Stimulated activated naive CD8-positive, alpha-beta T cell treated with anti-CD3 and anti-CD28 coated beads, Interleukin-15, Interleukin-2, amounts not matched to agents 100 ng/mL and 50 ng/mL, for 24 hours (primary cell): ENCODE data around the gene CCDC171.
"Not testable (repeated sequence)": the region's sequence is repeated elsewhere in the genome, so short reads cannot be mapped to it uniquely, and the experiment has no call there.

Experiments
- H3K27ac Mint-ChIP-seq: one replicate; pipeline ENCODE4 v1.8.0; 2021; ENCODE audit warnings: mild to moderate bottlenecking, mixed read lengths
- H3K27me3 Mint-ChIP-seq: one replicate; pipeline ENCODE4 v1.8.0; 2021; ENCODE audit warnings: mixed read lengths
- H3K36me3 Mint-ChIP-seq: one replicate; pipeline ENCODE4 v1.8.0; 2021; ENCODE audit warnings: low read depth, mixed read lengths
- H3K4me1 Mint-ChIP-seq: one replicate; pipeline ENCODE4 v1.8.0; 2021; ENCODE audit warnings: low read depth, mixed read lengths
- H3K4me3 Mint-ChIP-seq: one replicate; pipeline ENCODE4 v1.8.0; 2021; ENCODE audit warnings: mild to moderate bottlenecking, mixed read lengths
- H3K9me3 Mint-ChIP-seq: one replicate; pipeline ENCODE4 v1.8.0; 2021; ENCODE audit warnings: mixed read lengths

The CCDC171 gene

DNA sequence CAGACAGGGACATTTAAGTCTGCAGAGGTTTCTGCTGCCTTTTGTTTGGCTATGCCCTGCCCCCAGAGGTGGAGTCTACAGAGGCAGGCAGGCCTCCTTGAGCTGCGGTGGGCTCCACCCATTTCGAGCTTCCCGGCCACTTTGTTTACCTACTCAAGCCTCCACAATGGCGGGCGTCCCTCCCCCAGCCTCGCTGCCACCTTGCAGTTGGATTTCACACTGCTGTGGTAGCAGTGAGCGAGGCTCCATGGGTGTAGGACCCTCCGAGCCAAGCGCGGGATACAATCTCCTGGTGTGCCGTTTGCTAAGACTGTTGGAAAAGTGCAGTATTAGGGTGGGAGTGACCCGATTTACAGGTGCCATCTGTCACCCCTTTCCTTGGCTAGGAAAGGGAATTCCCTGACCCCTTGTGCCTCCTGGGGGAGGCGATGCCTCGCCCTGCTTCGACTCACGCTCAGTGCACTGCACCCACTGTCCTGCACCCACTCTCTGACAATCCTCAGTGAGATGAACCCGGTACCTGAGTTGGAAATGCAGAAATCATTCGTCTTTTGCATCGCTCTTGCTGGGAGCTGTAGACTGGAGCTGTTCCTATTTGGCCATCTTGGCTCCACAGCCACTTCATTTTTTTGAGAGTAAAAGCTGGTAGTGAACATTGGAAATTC lies 48.0 kb downstream of the CCDC171 start:
- H3K27ac Mint-ChIP-seq, H3K4me1 Mint-ChIP-seq, H3K36me3 Mint-ChIP-seq, H3K4me3 Mint-ChIP-seq, H3K9me3 Mint-ChIP-seq, H3K27me3 Mint-ChIP-seq: not testable (repeated sequence)

DNA sequence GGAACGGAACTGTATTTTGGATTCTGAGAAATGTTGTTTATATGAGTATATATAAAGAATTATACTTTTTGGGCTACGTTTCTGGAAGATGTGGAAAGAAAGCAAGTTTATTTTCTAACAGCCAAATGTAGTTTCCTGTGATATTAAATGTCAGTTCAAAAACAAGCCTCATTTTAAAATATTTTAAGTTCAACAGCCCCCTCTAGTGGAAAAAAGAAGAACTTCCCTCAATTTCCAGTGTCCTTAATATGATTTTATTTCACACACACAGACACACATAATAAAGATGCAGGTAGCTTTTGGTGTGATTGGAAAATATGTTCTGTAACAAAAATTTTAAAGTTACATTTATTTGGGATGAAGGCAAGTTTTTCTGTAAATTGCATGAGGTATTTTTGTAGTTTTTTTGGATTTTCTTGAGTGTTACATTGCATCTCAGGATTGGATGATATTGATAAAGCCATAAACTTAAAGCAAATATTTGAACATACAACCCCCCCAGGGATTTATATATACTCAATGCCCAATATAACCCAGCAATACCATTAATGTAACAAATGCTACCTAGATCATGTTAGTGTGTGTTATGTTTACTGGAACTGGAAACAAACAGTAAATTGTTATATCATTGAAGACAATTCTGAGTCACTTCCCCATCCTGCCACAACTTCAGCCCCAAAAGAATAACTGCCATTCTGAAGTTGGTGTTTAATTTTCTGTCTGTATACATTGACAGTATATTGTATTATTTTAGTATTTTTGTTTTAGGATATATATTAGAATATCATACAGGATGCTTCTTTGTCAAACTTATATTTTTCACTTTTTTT lies 54.0 kb downstream of the CCDC171 start:
- Mint-ChIP-seq H3K4me3 (no peak overlapping the region), H3K4me1 (no peaks in the 10 kb centered on the region), H3K27ac (no peak overlapping the region), H3K27me3 (no peaks in the 10 kb centered on the region), H3K36me3 (no peaks in the 10 kb centered on the region), H3K9me3 (no peaks in the 10 kb centered on the region)

DNA sequence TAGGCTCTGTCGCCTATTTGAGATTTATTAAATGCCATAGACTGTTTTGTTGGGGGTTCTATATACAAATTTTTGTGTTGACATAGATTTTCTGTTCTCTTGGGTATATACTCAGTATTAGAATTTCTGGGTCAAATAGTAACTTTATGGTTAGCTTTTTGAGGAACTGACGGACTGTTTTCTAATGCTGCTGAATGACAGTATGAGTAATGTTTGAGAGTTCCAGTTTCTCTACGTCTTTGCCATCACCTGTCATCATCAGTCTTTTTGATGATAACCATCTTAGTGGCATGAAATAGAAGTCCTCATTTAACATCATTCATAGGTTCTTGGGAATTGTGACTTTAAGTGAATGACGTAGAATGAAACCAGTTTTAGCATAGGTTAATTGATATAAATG lies 60.1 kb downstream of the CCDC171 start:
- no peak overlapping the region for H3K4me3 Mint-ChIP-seq
- no peaks in the 10 kb centered on the region for H3K9me3 Mint-ChIP-seq
- H3K27ac Mint-ChIP-seq, result no peak overlapping the region
- H3K4me1 Mint-ChIP-seq, result peaks cover 3% of the 10 kb centered on the region
- H3K27me3 Mint-ChIP-seq, result no peaks in the 10 kb centered on the region
- no peaks in the 10 kb centered on the region for H3K36me3 Mint-ChIP-seq

DNA sequence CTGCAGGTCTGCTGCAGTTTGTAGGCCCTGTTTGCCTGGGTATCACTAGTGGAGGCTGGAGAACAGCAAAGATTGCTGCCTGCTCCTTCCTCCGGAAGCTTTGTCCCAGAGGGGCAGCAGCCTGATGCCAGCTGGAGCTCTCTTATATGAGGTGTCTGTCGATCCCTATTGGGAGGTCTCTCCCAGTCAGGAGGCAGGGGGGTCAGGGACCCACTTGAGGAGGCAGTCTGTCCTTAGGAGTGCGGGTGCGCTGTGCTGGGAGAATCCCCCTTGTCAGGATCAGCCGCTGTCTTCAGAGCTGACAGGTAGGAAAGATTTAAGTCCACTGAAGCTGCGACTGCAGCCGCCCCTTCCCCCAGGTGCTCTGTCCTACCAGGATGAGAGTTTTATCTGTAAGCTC lies 64.9 kb downstream of the CCDC171 start:
- Mint-ChIP-seq H3K27me3 (no peaks in the 10 kb centered on the region), H3K36me3 (no peaks in the 10 kb centered on the region), H3K27ac (no peak overlapping the region), H3K4me3 (no peak overlapping the region), H3K4me1 (peaks cover 2% of the 10 kb centered on the region), H3K9me3 (no peaks in the 10 kb centered on the region)

DNA sequence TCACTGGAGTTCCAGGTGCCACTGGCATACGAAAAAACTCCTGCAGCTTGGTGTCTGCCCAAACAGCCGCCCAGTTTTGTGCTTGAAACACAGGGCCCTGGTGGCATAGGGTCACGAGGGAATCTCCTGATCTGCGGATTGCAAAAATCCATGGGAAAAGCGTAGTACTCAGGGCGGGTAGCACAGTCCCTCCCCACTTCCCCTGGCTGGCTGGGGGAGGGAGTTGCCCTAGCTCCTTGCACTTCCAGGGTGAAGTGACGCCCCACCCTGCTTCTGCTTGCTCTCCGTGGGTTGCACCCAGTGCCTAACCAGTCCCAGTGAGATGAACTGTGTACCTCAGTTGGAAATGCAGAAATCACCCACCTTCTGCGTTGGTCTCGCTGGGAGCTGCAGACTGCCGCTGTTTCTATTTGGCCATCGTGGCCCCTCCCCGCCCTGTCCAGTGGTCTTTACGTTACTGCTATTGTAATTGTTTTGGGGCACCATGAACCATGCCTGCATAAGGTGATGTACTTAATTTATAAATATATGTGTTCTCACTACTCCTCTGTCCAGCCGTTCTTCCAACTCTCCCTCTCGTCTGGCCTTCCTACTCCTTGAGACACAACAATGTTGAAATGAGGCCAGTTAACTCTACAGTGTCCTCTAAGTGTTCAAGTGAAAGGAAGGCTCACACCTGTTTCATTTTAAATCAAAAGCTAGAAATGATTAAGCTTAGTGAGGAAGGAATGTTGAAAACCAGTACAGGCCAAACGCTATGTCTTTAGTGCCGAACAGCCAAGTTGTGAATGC lies 65.9 kb downstream of the CCDC171 start:
- H3K4me3 Mint-ChIP-seq, result no peak overlapping the region
- H3K27me3 Mint-ChIP-seq, result no peaks in the 10 kb centered on the region
- no peaks in the 10 kb centered on the region for H3K4me1 Mint-ChIP-seq
- H3K9me3 Mint-ChIP-seq, result no peaks in the 10 kb centered on the region
- H3K36me3 Mint-ChIP-seq, result no peaks in the 10 kb centered on the region
- no peak overlapping the region for H3K27ac Mint-ChIP-seq

DNA sequence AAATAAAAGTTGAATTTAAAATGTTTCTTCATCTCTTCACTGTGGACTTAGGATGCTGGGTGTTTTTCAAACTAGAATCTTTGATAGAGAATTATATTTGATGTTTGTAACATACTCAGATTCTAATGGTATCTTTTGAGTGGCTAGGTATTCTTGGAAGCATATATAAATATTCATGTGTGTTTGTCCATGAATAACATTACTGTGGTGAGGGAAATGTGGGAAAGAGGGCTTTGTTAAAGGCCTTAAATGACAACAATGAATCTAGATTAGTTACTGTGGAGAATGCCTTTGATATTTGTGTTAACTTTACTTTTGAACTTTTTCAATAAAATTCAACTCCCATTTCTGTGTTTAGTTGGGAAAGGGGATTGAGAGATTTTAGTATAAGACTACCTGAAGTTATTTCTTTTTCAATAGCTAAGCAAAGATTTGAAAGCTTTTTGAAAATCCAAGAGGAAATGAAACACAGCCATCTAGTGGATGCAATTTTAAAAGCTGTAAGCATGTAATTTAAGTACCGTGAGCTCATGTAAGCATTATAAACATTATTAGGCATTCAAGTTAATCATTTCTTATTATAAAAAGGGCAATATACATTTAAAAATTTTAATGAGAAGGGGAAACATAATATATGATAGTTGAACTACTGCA lies 69.6 kb downstream of the CCDC171 start:
- peaks cover 4% of the 10 kb centered on the region for H3K36me3 Mint-ChIP-seq
- H3K4me3 Mint-ChIP-seq, result no peak overlapping the region

DNA sequence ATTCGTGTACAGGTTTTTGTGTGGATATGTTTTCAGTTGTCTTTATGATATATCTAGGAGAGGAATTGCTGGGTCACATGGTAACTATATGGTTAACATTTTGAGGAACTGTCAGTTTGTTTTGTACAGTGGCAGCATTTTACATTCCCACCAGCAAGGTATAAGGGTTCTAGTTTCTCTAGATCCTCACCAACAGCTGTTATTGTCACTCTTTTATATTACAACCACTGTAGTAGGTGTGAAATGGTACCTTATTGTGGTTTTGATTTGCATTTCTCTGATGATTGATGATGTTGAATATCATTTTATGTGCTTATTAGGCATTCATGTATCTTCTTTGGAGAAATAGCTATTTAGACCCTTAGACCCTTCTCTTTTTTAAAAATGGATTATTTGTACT lies 82.9 kb downstream of the CCDC171 start:
- Mint-ChIP-seq H3K4me1 (no peaks in the 10 kb centered on the region), H3K4me3 (no peak overlapping the region), H3K27me3 (no peaks in the 10 kb centered on the region), H3K9me3 (no peaks in the 10 kb centered on the region), H3K27ac (no peak overlapping the region), H3K36me3 (no peaks in the 10 kb centered on the region)

More for the DNA sequence above, 69.6 kb downstream of the CCDC171 start:
- H3K4me1 Mint-ChIP-seq, result no peaks in the 10 kb centered on the region
- H3K27ac Mint-ChIP-seq, result no peak overlapping the region
- no peaks in the 10 kb centered on the region for H3K27me3 Mint-ChIP-seq
- no peaks in the 10 kb centered on the region for H3K9me3 Mint-ChIP-seq

DNA sequence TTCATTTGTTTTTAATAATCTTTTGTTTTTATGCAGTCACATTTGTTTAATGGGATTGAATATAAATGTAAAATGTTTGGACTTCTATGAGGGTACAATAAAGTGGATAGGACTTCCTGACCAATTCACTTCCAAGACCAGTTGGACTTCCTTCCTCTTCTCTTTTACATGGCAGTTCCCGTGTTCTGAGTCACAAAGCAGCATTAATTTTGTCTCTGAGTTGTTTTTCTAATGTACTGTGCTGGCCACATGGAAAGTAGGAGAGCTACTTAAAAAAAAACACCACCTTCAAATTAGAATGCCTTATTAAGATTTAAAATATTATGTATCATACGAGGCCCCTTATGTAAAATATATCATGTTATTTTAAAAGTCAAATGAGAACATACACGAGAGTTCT lies 87.3 kb downstream of the CCDC171 start:
- Mint-ChIP-seq H3K4me3 (no peak overlapping the region), H3K27me3 (no peaks in the 10 kb centered on the region), H3K9me3 (no peaks in the 10 kb centered on the region), H3K36me3 (no peaks in the 10 kb centered on the region), H3K4me1 (no peaks in the 10 kb centered on the region), H3K27ac (no peak overlapping the region)

DNA sequence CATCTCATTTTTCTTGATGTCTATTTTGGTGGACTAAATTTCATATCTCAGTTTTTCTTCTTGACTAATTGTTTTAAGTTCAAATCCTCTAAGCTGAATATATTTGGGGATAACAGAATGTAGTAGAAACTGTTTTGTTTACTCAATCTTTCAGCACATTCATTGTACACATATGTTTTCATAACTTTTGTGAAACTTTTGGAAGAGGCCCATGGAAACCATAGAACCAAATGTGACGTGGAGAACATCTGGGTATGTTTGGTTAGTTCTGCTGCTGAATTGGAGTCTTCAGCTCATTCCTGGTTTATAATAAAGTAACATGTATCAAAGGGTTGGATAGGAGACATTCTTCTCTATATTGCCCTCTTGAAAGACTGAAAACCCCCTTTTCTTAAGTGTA lies 88.4 kb downstream of the CCDC171 start:
- no peaks in the 10 kb centered on the region for H3K4me1 Mint-ChIP-seq
- H3K27ac Mint-ChIP-seq, result no peak overlapping the region
- H3K4me3 Mint-ChIP-seq, result no peak overlapping the region
- H3K36me3 Mint-ChIP-seq, result no peaks in the 10 kb centered on the region
- H3K27me3 Mint-ChIP-seq, result no peaks in the 10 kb centered on the region
- no peaks in the 10 kb centered on the region for H3K9me3 Mint-ChIP-seq

DNA sequence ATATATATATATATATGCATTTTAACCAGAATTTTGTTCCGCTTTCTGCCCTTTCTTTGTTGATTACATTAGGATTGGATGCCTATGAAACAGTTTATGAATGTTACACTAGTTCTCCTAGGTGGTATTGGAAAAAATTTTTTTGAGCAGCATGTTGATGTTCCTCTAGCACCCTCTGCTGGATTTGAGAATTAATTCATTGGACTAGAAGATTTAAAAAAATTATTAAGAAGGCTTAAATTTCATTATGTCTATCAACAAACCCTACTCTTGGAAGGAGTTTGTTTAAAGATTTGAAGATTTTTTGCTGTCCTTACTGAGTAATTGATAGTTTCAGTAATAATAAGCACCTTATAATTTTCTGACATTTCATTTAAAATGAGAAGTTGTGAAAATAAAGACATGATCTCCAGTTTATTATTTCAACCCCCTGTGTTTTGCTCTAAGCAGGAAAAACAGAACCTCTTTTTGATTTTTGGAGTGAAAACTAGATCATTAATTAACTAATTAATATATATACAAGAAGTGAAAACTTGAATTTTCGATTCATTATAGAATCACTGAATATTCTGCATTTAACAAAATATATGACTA lies 89.6 kb downstream of the CCDC171 start:
- H3K4me1 Mint-ChIP-seq, result no peaks in the 10 kb centered on the region
- no peaks in the 10 kb centered on the region for H3K27me3 Mint-ChIP-seq
- no peak overlapping the region for H3K27ac Mint-ChIP-seq

DNA sequence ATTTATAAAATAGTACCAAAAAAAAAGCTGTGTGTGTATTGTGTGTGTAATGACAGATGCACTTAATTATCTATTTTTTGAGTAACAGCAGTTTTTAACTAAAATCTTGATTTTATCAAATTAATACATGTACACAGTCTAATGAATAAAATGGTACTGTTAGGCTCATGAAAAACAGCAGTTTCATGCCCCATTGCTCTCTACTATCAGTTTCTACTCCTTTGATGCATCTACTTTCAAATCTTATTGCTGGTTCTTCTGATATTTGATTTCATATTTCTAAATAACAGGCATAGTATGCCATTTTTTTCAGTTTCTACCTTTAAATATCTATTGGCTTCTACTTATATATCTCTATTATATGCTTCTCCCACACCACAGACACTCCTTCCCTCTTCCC lies 117.4 kb downstream of the CCDC171 start:
- no peaks in the 10 kb centered on the region for H3K4me1 Mint-ChIP-seq
- H3K27ac Mint-ChIP-seq, result no peak overlapping the region
- no peaks in the 10 kb centered on the region for H3K27me3 Mint-ChIP-seq
- no peak overlapping the region for H3K4me3 Mint-ChIP-seq
- peaks cover 6% of the 10 kb centered on the region for H3K9me3 Mint-ChIP-seq
- H3K36me3 Mint-ChIP-seq, result no peaks in the 10 kb centered on the region

More for the DNA sequence above, 89.6 kb downstream of the CCDC171 start:
- H3K4me3 Mint-ChIP-seq, result no peak overlapping the region
- H3K36me3 Mint-ChIP-seq, result no peaks in the 10 kb centered on the region
- H3K9me3 Mint-ChIP-seq, result peaks cover 4% of the 10 kb centered on the region

DNA sequence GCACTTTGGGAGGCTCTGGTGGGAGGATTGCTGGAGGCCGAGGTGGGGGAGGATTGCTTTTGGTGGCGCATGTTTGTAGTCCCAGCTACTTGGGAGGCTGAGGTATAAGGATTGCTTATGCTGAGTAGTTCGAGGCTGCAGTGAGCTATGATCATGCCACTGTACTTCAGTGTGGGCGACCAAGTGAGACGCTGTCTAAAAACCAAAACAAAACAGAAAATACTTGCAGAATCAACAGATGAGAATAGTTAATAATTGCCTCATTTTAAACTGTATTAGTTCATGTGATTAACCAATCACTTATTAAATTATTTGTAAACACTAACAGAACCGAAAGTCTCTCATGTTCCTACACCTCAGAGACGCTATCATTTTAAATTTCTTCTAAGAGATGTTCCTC lies 118.1 kb downstream of the CCDC171 start:
- Mint-ChIP-seq H3K27ac (no peak overlapping the region), H3K27me3 (no peaks in the 10 kb centered on the region), H3K4me3 (no peak overlapping the region), H3K4me1 (no peaks in the 10 kb centered on the region), H3K36me3 (peaks cover 3% of the 10 kb centered on the region), H3K9me3 (peaks cover 8% of the 10 kb centered on the region)

DNA sequence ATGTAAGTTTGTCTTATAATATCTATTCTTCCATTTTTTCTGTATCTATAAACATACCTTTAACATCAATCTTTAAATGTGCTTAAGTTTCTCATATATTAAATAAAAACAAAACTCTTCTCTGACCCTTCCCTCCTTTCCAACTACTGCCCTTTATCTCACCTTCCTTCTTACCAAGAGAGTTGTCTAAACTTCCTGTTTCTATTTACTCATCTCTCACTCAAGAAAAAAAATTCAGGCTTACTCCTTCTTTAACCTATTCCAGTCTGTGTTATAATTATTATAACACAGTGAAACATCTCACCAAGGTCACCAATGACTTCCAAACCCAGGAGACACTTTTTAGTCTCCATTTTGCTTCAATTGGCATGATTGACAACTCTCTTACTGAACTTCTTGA lies 140.9 kb downstream of the CCDC171 start:
- Mint-ChIP-seq H3K9me3 (no peaks in the 10 kb centered on the region), H3K36me3 (peaks cover 2% of the 10 kb centered on the region), H3K4me3 (no peak overlapping the region), H3K27ac (no peak overlapping the region), H3K4me1 (no peaks in the 10 kb centered on the region), H3K27me3 (no peaks in the 10 kb centered on the region)

DNA sequence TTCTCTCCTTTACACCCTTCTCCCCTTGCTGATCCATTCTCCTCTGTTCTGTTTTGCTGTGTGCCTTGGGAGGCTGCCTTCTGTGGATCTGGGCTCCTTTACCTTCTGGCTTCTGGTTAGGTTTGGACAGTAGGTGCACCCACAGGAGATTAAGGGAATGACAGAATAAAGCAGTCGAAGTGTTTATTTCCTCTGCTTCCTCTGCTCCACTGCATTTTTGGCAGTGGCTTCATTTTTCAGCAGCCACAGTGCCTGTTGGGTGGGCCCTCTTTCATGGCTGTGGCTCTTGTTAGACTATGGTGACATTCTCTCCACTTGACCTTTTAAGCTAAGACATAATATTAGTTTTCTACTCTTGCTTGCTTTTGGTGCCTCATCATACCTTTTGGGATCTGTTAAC lies 144.1 kb downstream of the CCDC171 start:
- H3K4me3 Mint-ChIP-seq, result no peak overlapping the region

More for the DNA sequence above, 144.1 kb downstream of the CCDC171 start:
- peaks cover 7% of the 10 kb centered on the region for H3K36me3 Mint-ChIP-seq
- no peaks in the 10 kb centered on the region for H3K4me1 Mint-ChIP-seq
- no peaks in the 10 kb centered on the region for H3K9me3 Mint-ChIP-seq
- H3K27me3 Mint-ChIP-seq, result no peaks in the 10 kb centered on the region
- no peak overlapping the region for H3K27ac Mint-ChIP-seq
